Fibroblast of lung (primary cell): ENCODE results near the gene RRBP1. TPM values are rescaled to one million over a fixed set of nuclear protein-coding genes. Genes with fewer than 3 reads are reported as not detected.

Experiments
- DNase-seq, 2 donors: peaks; one replicate each; pipeline versions ENCODE4 v3.0.0 to v3.0.0-alpha.2; 2010; ENCODE audit warnings: low read depth in 2 of 2
- H2AFZ ChIP-seq: 2 replicates; pipeline ENCODE4 v1.5.1; 2012; ENCODE audit warnings: low read length, control low read depth, inconsistent platforms
- H3K27ac ChIP-seq: 2 replicates; pipeline ENCODE4 v1.5.1; 2011; ENCODE audit warnings: low read length, control low read depth; ENCODE audit not compliant: insufficient read depth
- H3K27me3 ChIP-seq: 2 replicates; pipeline ENCODE4 v1.5.1; 2011; ENCODE audit warnings: mild to moderate bottlenecking, low read length; ENCODE audit not compliant: control insufficient read depth, insufficient read depth
- H3K36me3 ChIP-seq: 2 replicates; pipeline ENCODE4 v1.5.1; 2011; ENCODE audit warnings: low read length; ENCODE audit not compliant: control insufficient read depth, insufficient read depth
- H3K4me1 ChIP-seq: 2 replicates; pipeline ENCODE4 v1.5.1; 2011; ENCODE audit warnings: low read length; ENCODE audit not compliant: control insufficient read depth, insufficient read depth; ENCODE audit errors: extremely low read depth
- H3K4me2 ChIP-seq: 2 replicates; pipeline ENCODE4 v1.5.1; 2011; ENCODE audit warnings: low read length, control low read depth; ENCODE audit not compliant: insufficient read depth; ENCODE audit errors: extremely low read depth
- H3K4me3 ChIP-seq, 4 experiments: fragments of 200-600 bp in 1 of 4; sonication (generic) in 1 of 4; replicated peaks in 1 of 4; 2 replicates each; pipeline ENCODE4 v1.5.1; 2011 to 2016; ENCODE audit warnings: low read length in 4 of 4, low read depth in 3 of 4, mild to moderate bottlenecking in 3 of 4, control low read depth in 2 of 4, inconsistent platforms in 1 of 4, mixed read lengths in 1 of 4; ENCODE audit not compliant: insufficient read depth in 1 of 4; ENCODE audit errors: control extremely low read depth in 1 of 4
- H3K79me2 ChIP-seq: 2 replicates; pipeline ENCODE4 v1.5.1; 2012; ENCODE audit warnings: mild to moderate bottlenecking, low read length, inconsistent platforms; ENCODE audit not compliant: control insufficient read depth, insufficient read depth
- H3K9ac ChIP-seq: 2 replicates; pipeline ENCODE4 v1.5.1; 2011; ENCODE audit warnings: mild to moderate bottlenecking, low read length, control low read depth; ENCODE audit not compliant: insufficient read depth
- H3K9me3 ChIP-seq: 2 replicates; pipeline ENCODE4 v1.5.1; 2012; ENCODE audit warnings: low read depth, low read length; ENCODE audit not compliant: control insufficient read depth, insufficient read depth
- H4K20me1 ChIP-seq: 2 replicates; pipeline ENCODE4 v1.5.1; 2011; ENCODE audit warnings: low read length; ENCODE audit not compliant: control insufficient read depth, insufficient read depth; ENCODE audit errors: extremely low read depth
- EZH2 ChIP-seq: IDR thresholded peaks from 2 replicates; pipeline ENCODE4 v1.5.1; 2012; ENCODE audit warnings: low read length, control low read depth, mild to moderate bottlenecking; ENCODE audit errors: missing control alignments
- polyA plus RNA-seq, 2 donors: library from polyadenylated mRNA; depleted of rRNA in 1 of 2; stranded (reverse) in 1 of 2; unstranded in 1 of 2; fragments of >200 nt; gene quantifications; 2 replicates each; pipeline ENCODE4 v1.2.1, GENCODE V29; 2011 to 2012; ENCODE audit warnings: missing spikeins in 1 of 2
- total RNA-seq: library from RNA; depleted of rRNA; stranded (reverse); fragments of >200 nt; gene quantifications from 2 replicates; pipeline ENCODE4 v1.2.1, GENCODE V29; 2014
- TF ChIP-seq, protein P1 (sequence below), 2 donors: IDR thresholded peaks in 1 of 2; conservative IDR thresholded peaks in 1 of 2; 1 replicate in 1 of 2; 2 replicates in 1 of 2; pipeline ENCODE4 v1.5.1; 2011 to 2012; ENCODE audit warnings: low read length in 2 of 2, control low read depth in 1 of 2, inconsistent platforms in 1 of 2, low read depth in 1 of 2, mild to moderate bottlenecking in 1 of 2

The RRBP1 gene
- total and polyA plus RNA-seq, 2 donors (not counting 1 experiment from before 2014, with no cell fraction given) = 169 to 233 TPM

DNA sequence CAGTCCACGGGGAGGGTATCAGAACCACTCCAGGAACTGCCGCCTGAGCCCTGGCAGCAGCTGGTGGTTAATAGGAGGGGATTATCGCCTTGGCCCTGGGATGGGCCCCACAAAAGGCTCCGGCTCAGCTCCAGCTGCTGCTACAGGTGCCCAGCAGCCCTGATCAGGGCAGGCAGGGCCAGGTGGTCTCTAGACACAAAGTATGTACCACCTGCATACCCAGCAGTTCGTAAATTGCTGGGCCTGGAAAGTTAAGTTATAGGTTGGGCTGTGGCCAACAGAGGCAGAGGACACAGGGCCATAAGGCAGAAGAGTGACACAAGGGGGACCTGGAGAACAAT, 35.1 kb downstream of the RRBP1 start:
- peaks cover 15% of the 10 kb centered on the region for H3K4me1 ChIP-seq
- H2AFZ ChIP-seq = no peak overlapping the region
- H3K27me3 ChIP-seq = no peaks in the 10 kb centered on the region
- no peak overlapping the region for H3K4me2 ChIP-seq
- H3K4me3 ChIP-seq = no peak overlapping the region
- peaks cover 18% of the 10 kb centered on the region for H3K36me3 ChIP-seq
- DNase-seq = no peak
- no peak for TF ChIP-seq EZH2
- TF ChIP-seq, protein P1, sequence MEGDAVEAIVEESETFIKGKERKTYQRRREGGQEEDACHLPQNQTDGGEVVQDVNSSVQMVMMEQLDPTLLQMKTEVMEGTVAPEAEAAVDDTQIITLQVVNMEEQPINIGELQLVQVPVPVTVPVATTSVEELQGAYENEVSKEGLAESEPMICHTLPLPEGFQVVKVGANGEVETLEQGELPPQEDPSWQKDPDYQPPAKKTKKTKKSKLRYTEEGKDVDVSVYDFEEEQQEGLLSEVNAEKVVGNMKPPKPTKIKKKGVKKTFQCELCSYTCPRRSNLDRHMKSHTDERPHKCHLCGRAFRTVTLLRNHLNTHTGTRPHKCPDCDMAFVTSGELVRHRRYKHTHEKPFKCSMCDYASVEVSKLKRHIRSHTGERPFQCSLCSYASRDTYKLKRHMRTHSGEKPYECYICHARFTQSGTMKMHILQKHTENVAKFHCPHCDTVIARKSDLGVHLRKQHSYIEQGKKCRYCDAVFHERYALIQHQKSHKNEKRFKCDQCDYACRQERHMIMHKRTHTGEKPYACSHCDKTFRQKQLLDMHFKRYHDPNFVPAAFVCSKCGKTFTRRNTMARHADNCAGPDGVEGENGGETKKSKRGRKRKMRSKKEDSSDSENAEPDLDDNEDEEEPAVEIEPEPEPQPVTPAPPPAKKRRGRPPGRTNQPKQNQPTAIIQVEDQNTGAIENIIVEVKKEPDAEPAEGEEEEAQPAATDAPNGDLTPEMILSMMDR (conservative IDR thresholded peaks at IDR 0.05 in 1 of 2, IDR thresholded peaks at IDR 0.05 in 1 of 2; ENCODE audit: low read depth in 1 of 2, low read length in 2 of 2) = no peak
- H3K9ac ChIP-seq = no peak overlapping the region
- H4K20me1 ChIP-seq = peaks cover 2% of the 10 kb centered on the region
- no peak overlapping the region for H3K27ac ChIP-seq
- no peaks in the 10 kb centered on the region for H3K9me3 ChIP-seq
- H3K79me2 ChIP-seq = peaks cover 92% of the 10 kb centered on the region

DNA sequence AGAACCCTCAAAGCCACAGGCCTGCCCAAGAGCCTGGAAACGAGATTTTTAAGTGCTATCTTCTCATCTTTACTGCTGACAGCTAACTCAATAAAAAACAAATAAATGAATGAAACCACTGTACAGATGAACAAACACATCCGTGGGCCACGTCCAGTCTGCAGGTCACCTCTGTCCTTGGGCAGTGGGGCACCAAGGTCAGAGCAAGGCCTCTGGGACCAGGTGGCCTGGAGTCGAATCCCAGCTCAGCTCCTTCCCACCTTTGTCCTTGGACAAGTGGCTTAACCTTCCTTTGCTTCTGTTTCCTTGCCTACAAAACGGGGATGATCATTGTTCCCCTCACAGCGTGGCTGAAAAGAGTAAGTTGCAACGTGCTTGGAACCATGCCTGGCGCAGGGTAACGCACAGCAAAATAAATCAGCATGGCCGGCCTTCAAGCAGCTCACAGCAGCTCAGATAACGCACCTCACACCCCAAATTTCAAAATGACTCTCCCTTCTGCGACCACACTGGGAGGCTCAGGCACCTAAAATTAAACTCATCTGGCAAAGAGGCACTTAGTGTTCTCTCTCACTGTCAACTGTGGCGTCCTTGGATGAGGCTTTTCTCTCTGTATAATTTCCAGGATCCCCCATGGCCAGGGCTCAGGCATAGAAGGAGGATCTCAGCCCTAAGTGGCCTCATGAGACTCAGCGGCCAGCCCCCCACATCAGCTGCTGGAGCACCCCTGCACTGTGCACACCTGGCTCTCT, 35.7 kb downstream of the RRBP1 start:
- Histone ChIP-seq H3K27me3 (no peaks in the 10 kb centered on the region), H3K4me3 (no peak overlapping the region), H3K27ac (no peak overlapping the region), H3K4me1 (peaks cover 13% of the 10 kb centered on the region), H3K4me2 (no peak overlapping the region), H3K9ac (no peak overlapping the region), H3K9me3 (no peaks in the 10 kb centered on the region), H4K20me1 (peaks cover 2% of the 10 kb centered on the region), H3K36me3 (peaks cover 20% of the 10 kb centered on the region), H2AFZ (no peak overlapping the region), H3K79me2 (peaks cover 93% of the 10 kb centered on the region)
- TF ChIP-seq, protein P1 (conservative IDR thresholded peaks at IDR 0.05 in 1 of 2, IDR thresholded peaks at IDR 0.05 in 1 of 2; ENCODE audit: low read depth in 1 of 2, low read length in 2 of 2) = no peak
- TF ChIP-seq EZH2 = no peak
- peak in 1 of 2 donors; percentile 37 for DNase-seq

DNA sequence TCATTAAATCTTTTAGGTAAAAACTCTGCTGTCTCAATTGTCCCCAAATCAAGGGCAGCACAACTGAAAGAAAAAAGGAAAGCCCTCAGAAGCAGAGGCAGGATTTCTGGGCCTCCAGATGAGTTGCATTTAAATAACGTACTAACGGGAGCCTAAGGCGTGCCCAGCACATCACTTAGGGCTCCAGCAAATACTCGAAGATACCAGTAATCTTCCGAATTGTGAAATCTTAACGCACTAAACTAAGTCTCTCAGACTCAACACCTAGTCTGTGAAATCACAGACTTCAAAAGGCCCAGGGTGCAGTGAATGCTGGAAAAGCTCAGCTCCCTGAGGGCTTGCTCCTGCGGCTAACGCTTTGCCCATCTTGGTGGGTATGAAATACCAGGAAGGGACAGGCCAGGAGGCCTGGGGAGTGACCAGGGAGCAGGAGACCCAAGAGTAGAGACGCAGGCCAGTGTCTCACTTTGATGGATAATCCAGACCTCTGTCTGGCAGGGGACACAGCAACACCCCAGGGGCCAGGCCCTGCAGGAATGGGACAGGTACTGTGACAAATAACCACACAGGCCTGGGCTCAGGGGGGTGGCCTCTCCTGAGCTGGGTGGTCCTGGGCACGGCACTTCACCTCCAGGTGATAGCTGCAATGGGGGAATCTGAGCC, 36.4 kb downstream of the RRBP1 start:
- peaks cover 27% of the 10 kb centered on the region for H3K36me3 ChIP-seq
- H3K27ac ChIP-seq = no peak overlapping the region
- H3K27me3 ChIP-seq = no peaks in the 10 kb centered on the region
- no peak overlapping the region for H3K4me3 ChIP-seq
- TF ChIP-seq, protein P1 (conservative IDR thresholded peaks at IDR 0.05 in 1 of 2, IDR thresholded peaks at IDR 0.05 in 1 of 2; ENCODE audit: low read depth in 1 of 2, low read length in 2 of 2) = no peak
- TF ChIP-seq EZH2 = no peak
- H3K4me1 ChIP-seq = peaks cover 10% of the 10 kb centered on the region
- peaks cover 2% of the 10 kb centered on the region for H4K20me1 ChIP-seq
- no peak overlapping the region for H2AFZ ChIP-seq
- H3K9ac ChIP-seq = no peak overlapping the region
- DNase-seq = no peak
- no peak overlapping the region for H3K4me2 ChIP-seq
- H3K9me3 ChIP-seq = no peaks in the 10 kb centered on the region
- peaks cover 95% of the 10 kb centered on the region for H3K79me2 ChIP-seq
